CD8-positive, alpha-beta memory T cell (primary cell): ENCODE results near the gene PIWIL1. TPM values are rescaled to one million over a fixed set of nuclear protein-coding genes. Genes with fewer than 3 reads are reported as not detected.

Experiments
- CTCF ChIA-PET: fragments of 350-600 bp; sonication (Branson Sonifier 250); formaldehyde crosslinking; loops from one replicate; lab custom pipeline; 2021; ENCODE audit warnings: antibody characterized with exemption; lab: Charles Lee
- POLR2A ChIA-PET: fragments of 350-600 bp; sonication (Branson Sonifier 250); formaldehyde crosslinking; loops from one replicate; lab custom pipeline; 2021; ENCODE audit warnings: antibody characterized with exemption; lab: Charles Lee
- DNase-seq, 5 donors: peaks; one replicate each; pipeline versions ENCODE4 v3.0.0 to v3.0.0-alpha.2; 2020 to 2022; ENCODE audit warnings: mixed read lengths in 1 of 5
- H3K27ac ChIP-seq: one replicate; pipeline ENCODE4 v1.7.0; 2013; ENCODE audit warnings: low read depth, mild to moderate bottlenecking, low read length, moderate library complexity
- H3K27me3 ChIP-seq: 2 replicates; pipeline ENCODE4 v1.7.0; 2013; ENCODE audit warnings: low read length, mild to moderate bottlenecking; ENCODE audit not compliant: insufficient read depth, poor library complexity, severe bottlenecking
- H3K36me3 ChIP-seq: 2 replicates; pipeline ENCODE4 v1.7.0; 2013; ENCODE audit warnings: mild to moderate bottlenecking, low read length, moderate library complexity; ENCODE audit not compliant: insufficient read depth
- H3K4me1 ChIP-seq: 2 replicates; pipeline ENCODE4 v1.7.0; 2013; ENCODE audit warnings: mild to moderate bottlenecking, low read length, moderate library complexity; ENCODE audit not compliant: insufficient read depth
- H3K4me3 ChIP-seq: 2 replicates; pipeline ENCODE4 v1.7.0; 2013; ENCODE audit warnings: mild to moderate bottlenecking, low read length
- H3K9me3 ChIP-seq: 2 replicates; pipeline ENCODE4 v1.7.0; 2013; ENCODE audit warnings: mild to moderate bottlenecking, low read length
- H3K27ac Mint-ChIP-seq, 8 donors: one replicate each; pipeline ENCODE4 v1.8.0; 2020 to 2021; ENCODE audit warnings: mixed read lengths in 8 of 8, mild to moderate bottlenecking in 6 of 8, inconsistent platforms in 3 of 8, moderate library complexity in 3 of 8
- H3K27me3 Mint-ChIP-seq, 2 donors: one replicate each; pipeline ENCODE4 v1.8.0; 2020 to 2021; ENCODE audit warnings: mixed read lengths in 2 of 2, mild to moderate bottlenecking in 1 of 2, moderate library complexity in 1 of 2
- H3K36me3 Mint-ChIP-seq, 3 donors: one replicate each; pipeline ENCODE4 v1.8.0; 2020 to 2021; ENCODE audit warnings: mixed read lengths in 3 of 3, inconsistent platforms in 1 of 3, mild to moderate bottlenecking in 1 of 3
- H3K4me1 Mint-ChIP-seq, 3 donors: one replicate each; pipeline ENCODE4 v1.8.0; 2020 to 2021; ENCODE audit warnings: mixed read lengths in 3 of 3, inconsistent platforms in 1 of 3, mild to moderate bottlenecking in 1 of 3
- H3K4me3 Mint-ChIP-seq, 7 donors: one replicate each; pipeline ENCODE4 v1.8.0; 2020 to 2021; ENCODE audit warnings: mixed read lengths in 7 of 7, mild to moderate bottlenecking in 6 of 7, moderate library complexity in 4 of 7, inconsistent platforms in 2 of 7
- H3K9me3 Mint-ChIP-seq, 5 donors: one replicate each; pipeline ENCODE4 v1.8.0; 2020 to 2022; ENCODE audit warnings: mixed read lengths in 5 of 5, mild to moderate bottlenecking in 3 of 5, moderate library complexity in 2 of 5, inconsistent platforms in 1 of 5
- polyA plus RNA-seq: library from polyadenylated mRNA; unstranded; fragments of 300-500 nt; fragmentation: Illumina TruSeq; gene quantifications from one replicate; pipeline ENCODE4 v1.2.3, GENCODE V29; 2021
- total RNA-seq, 2 experiments: library from RNA; stranded (reverse); gene quantifications; one replicate each; pipeline ENCODE4 v1.2.3, GENCODE V29; 2021

The PIWIL1 gene
- total and polyA plus RNA-seq, 3 experiments from 2014 or later, result not detected

DNA sequence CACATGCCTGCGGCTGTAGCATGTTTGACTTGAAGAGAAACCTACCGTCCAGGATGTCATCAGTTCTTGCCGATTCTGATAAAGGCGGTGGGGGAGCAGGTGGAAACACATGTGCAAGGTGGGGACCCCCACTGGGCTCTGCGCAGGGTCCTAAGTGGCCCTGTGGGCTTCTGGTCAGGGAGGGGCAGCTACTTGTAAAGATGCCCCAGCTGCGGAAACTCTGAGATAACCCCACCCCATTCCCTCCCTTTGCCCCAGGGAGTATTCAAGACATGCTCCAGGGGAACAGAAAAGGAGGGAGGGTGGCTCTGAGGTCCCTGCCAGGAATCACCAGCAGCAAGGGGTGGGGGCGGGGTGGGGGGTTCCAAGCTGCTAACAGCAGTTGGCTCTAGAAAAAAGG lies 67.6 kb downstream of the PIWIL1 start:
- ChIA-PET POLR2A (no interaction called here), CTCF (no interaction called here)
- no peak for DNase-seq
- no peaks in the 10 kb centered on the region for H3K36me3 Mint-ChIP-seq
- H3K9me3 Mint-ChIP-seq, result peaks cover 0 to 2% (median 0%) of the 10 kb centered on the region in 5 donors
- H3K4me1 Mint-ChIP-seq, result no peaks in the 10 kb centered on the region
- no peak overlapping the region for H3K27ac Mint-ChIP-seq
- Histone ChIP-seq H3K4me1 (no peaks in the 10 kb centered on the region), H3K36me3 (no peaks in the 10 kb centered on the region), H3K9me3 (no peaks in the 10 kb centered on the region), H3K27ac (no peak overlapping the region), H3K27me3 (no peaks in the 10 kb centered on the region), H3K4me3 (no peak overlapping the region)
- no peaks in the 10 kb centered on the region for H3K27me3 Mint-ChIP-seq
- H3K4me3 Mint-ChIP-seq, result no peak overlapping the region

DNA sequence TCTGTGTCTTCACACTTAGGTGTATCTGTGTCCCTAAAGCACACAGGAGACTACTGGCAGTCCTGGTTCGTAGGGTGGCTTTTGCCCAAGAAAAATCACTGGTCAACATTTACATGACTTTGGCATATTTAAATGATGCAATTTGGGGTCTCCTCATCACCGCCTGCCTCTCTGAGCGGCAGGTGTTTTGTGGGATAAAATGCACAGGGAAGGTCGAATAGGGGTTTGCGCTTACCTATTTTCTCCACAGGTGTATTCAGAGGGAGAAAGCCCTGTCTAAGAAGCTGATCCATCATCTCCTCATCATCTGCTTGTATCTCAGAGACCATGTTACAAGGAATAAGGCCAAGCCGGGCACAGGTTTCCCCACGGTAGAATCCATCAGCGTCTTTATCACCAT lies 74.7 kb downstream of the PIWIL1 start:
- no peaks in the 10 kb centered on the region for H3K4me1 ChIP-seq
- H3K36me3 ChIP-seq, result no peaks in the 10 kb centered on the region
- H3K27ac ChIP-seq, result no peak overlapping the region
- Mint-ChIP-seq H3K36me3 (no peaks in the 10 kb centered on the region), H3K9me3 (peaks cover 0 to 2% (median 0%) of the 10 kb centered on the region in 5 donors), H3K4me1 (no peaks in the 10 kb centered on the region), H3K27me3 (peaks cover 3% of the 10 kb centered on the region in 2 donors), H3K27ac (no peak overlapping the region), H3K4me3 (no peak overlapping the region)
- no peak for DNase-seq
- no peaks in the 10 kb centered on the region for H3K27me3 ChIP-seq
- H3K4me3 ChIP-seq, result no peak overlapping the region
- POLR2A ChIA-PET, result no interaction called here
- H3K9me3 ChIP-seq, result no peaks in the 10 kb centered on the region
- CTCF ChIA-PET, result no interaction called here

- DNase-seq, result no peak
- Histone ChIP-seq H3K4me1 (no peaks in the 10 kb centered on the region), H3K27ac (no peak overlapping the region), H3K27me3 (no peaks in the 10 kb centered on the region), H3K9me3 (no peaks in the 10 kb centered on the region), H3K36me3 (no peaks in the 10 kb centered on the region), H3K4me3 (no peak overlapping the region)
- ChIA-PET POLR2A (no interaction called here), CTCF (no interaction called here)
- peaks cover 3% of the 10 kb centered on the region in 2 donors for H3K27me3 Mint-ChIP-seq
- no peak overlapping the region for H3K4me3 Mint-ChIP-seq
- H3K4me1 Mint-ChIP-seq, result no peaks in the 10 kb centered on the region
- H3K9me3 Mint-ChIP-seq, result peaks cover 0 to 2% (median 0%) of the 10 kb centered on the region in 5 donors
- no peaks in the 10 kb centered on the region for H3K36me3 Mint-ChIP-seq
- no peak overlapping the region for H3K27ac Mint-ChIP-seq
Observed at GRCh38 chr12:130413909-130414308, 76.2 kb downstream of the PIWIL1 start.

GRCh38 chr12:130414381-130414780 lies 76.7 kb downstream of the PIWIL1 start:
- Mint-ChIP-seq H3K27me3 (peaks cover 3% of the 10 kb centered on the region in 2 donors), H3K4me1 (no peaks in the 10 kb centered on the region), H3K9me3 (peaks cover 0 to 2% (median 0%) of the 10 kb centered on the region in 5 donors), H3K27ac (no peak overlapping the region), H3K4me3 (no peak overlapping the region), H3K36me3 (no peaks in the 10 kb centered on the region)
- no peaks in the 10 kb centered on the region for H3K9me3 ChIP-seq
- no peaks in the 10 kb centered on the region for H3K36me3 ChIP-seq
- no peak for DNase-seq
- CTCF ChIA-PET, result no interaction called here
- H3K27me3 ChIP-seq, result no peaks in the 10 kb centered on the region
- H3K4me3 ChIP-seq, result no peak overlapping the region
- no peak overlapping the region for H3K27ac ChIP-seq
- no peaks in the 10 kb centered on the region for H3K4me1 ChIP-seq
- POLR2A ChIA-PET, result no interaction called here

- Mint-ChIP-seq H3K9me3 (peaks cover 0 to 2% (median 1%) of the 10 kb centered on the region in 5 donors), H3K27me3 (peaks cover 0 to 3% of the 10 kb centered on the region in 2 donors), H3K27ac (no peak overlapping the region), H3K4me3 (no peak overlapping the region), H3K36me3 (no peaks in the 10 kb centered on the region), H3K4me1 (no peaks in the 10 kb centered on the region)
- CTCF ChIA-PET, result no interaction called here
- no peak for DNase-seq
- POLR2A ChIA-PET, result no interaction called here
- no peak overlapping the region for H3K27ac ChIP-seq
- H3K4me3 ChIP-seq, result no peak overlapping the region
- H3K9me3 ChIP-seq, result no peaks in the 10 kb centered on the region
- no peaks in the 10 kb centered on the region for H3K36me3 ChIP-seq
- no peaks in the 10 kb centered on the region for H3K27me3 ChIP-seq
- no peaks in the 10 kb centered on the region for H3K4me1 ChIP-seq
Observed at GRCh38 chr12:130418251-130418650, 80.6 kb downstream of the PIWIL1 start.

DNA sequence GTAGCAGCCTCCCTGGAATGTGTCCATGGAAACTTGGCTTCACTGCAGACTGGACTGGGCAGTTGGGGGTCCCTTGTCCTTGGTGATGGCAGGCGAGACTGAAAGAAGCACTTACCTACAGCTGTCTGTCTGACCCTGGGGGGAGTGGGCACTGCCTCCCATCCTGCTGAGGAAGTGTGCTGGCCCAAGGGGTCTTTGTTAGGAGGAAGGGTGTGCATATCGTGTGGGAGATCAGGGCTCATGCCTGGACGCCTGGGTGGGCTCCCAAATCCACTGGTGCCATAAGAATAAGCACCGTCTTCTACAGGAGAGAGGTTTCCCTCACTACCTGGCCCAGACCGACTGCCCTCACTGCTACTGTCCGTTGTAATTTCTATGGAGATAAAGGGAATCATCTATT lies 81.4 kb downstream of the PIWIL1 start:
- Mint-ChIP-seq H3K27me3 (no peaks in the 10 kb centered on the region), H3K27ac (no peak overlapping the region), H3K9me3 (peaks cover 0 to 2% (median 0%) of the 10 kb centered on the region in 5 donors), H3K36me3 (no peaks in the 10 kb centered on the region), H3K4me3 (no peak overlapping the region), H3K4me1 (no peaks in the 10 kb centered on the region)
- Histone ChIP-seq H3K36me3 (no peaks in the 10 kb centered on the region), H3K4me3 (no peak overlapping the region), H3K4me1 (no peaks in the 10 kb centered on the region), H3K27ac (no peak overlapping the region), H3K9me3 (no peaks in the 10 kb centered on the region), H3K27me3 (no peaks in the 10 kb centered on the region)
- ChIA-PET CTCF (no interaction called here), POLR2A (no interaction called here)
- DNase-seq, result no peak

DNA sequence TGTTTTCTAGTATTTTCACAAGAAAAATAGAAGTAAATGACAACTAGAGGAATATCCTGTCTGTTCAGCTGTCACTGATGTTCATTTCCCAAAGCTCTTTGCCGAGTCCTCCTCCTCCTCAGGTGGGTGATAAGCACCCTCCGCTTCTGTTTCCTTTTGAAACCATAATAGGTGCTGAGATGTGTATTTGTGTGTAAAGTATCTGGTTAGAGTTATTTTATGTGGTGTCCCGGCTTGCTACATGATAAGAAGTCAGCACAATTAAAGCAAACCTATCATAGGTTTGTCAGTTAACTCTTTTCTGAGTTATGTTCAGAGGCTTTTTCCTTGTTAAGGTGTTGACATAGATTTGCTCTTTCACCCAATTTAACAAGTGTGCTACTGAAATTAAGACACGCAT lies 82.4 kb downstream of the PIWIL1 start:
- Histone ChIP-seq H3K4me1 (no peaks in the 10 kb centered on the region), H3K36me3 (no peaks in the 10 kb centered on the region), H3K27me3 (no peaks in the 10 kb centered on the region), H3K4me3 (no peak overlapping the region), H3K27ac (no peak overlapping the region), H3K9me3 (no peaks in the 10 kb centered on the region)
- H3K9me3 Mint-ChIP-seq, result peaks cover 0 to 2% (median 1%) of the 10 kb centered on the region in 5 donors
- H3K4me3 Mint-ChIP-seq, result no peak overlapping the region
- ChIA-PET CTCF (no interaction called here), POLR2A (no interaction called here)
- no peaks in the 10 kb centered on the region for H3K36me3 Mint-ChIP-seq
- no peaks in the 10 kb centered on the region for H3K27me3 Mint-ChIP-seq
- no peak overlapping the region for H3K27ac Mint-ChIP-seq
- H3K4me1 Mint-ChIP-seq, result no peaks in the 10 kb centered on the region
- DNase-seq, result no peak

DNA sequence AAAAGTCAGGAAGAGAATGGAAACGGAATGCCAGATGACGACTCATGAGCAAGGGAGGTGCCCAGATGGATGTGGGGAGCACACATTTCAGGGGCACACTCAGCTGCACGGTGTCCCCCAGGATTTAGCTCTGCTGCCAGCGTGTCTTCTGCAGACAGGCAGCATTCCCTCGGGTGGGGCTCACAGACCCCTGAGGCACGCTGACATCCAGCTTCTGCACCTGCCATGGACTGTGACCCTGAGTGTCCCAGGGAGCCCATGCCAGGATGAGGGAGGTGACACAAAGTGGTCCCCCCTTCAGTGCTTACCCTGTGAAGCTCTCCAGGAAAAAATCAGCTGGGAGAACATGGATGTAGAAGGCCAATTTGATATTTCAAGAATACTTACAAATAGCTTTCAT lies 84.2 kb downstream of the PIWIL1 start:
- no peak overlapping the region for H3K27ac ChIP-seq
- POLR2A ChIA-PET, result no interaction called here
- no peaks in the 10 kb centered on the region for H3K4me1 ChIP-seq
- CTCF ChIA-PET, result no interaction called here
- Mint-ChIP-seq H3K9me3 (peaks cover 0 to 2% (median 1%) of the 10 kb centered on the region in 5 donors), H3K36me3 (no peaks in the 10 kb centered on the region), H3K27ac (no peak overlapping the region), H3K27me3 (no peaks in the 10 kb centered on the region), H3K4me1 (no peaks in the 10 kb centered on the region), H3K4me3 (no peak overlapping the region)
- no peaks in the 10 kb centered on the region for H3K27me3 ChIP-seq
- no peak for DNase-seq
- H3K9me3 ChIP-seq, result no peaks in the 10 kb centered on the region
- H3K4me3 ChIP-seq, result no peak overlapping the region
- H3K36me3 ChIP-seq, result no peaks in the 10 kb centered on the region
